Measurements from ENCODE around the gene TBXT. TPM values are rescaled to one million over a fixed set of nuclear protein-coding genes. Genes with fewer than 3 reads are reported as not detected.

TBXT gene
- total RNA-seq, 1 donor from 2014 or later: 0.24 TPM

- intact Hi-C loops (cut with micrococcal nuclease): no loop called here
- CTCF ChIA-PET: no interaction called here
- Mint-ChIP-seq H3K27me3 (no peaks in the 10 kb centered on the region), H3K27ac (no peak overlapping the region), H3K36me3 (ENCODE audit: low read depth) (no peaks in the 10 kb centered on the region), H3K9me3 (no peaks in the 10 kb centered on the region), H3K4me1 (peaks cover 16% of the 10 kb centered on the region), H3K4me3 (no peak overlapping the region)
- DNase-seq (no peak), ATAC-seq (ENCODE audit: low read depth) (no peak)
- TF ChIP-seq CTCF (IDR thresholded peaks at IDR 0.05): no peak
- POLR2A ChIA-PET: no interaction called here
Observed at GRCh38 chr6:166195860-166196238, 28.2 kb upstream of the TBXT start.

GRCh38 chr6:166194914-166195859 is 27.5 kb upstream of the TBXT start:
- TF ChIP-seq CTCF (IDR thresholded peaks at IDR 0.05): no peak
- Mint-ChIP-seq H3K27ac (no peak overlapping the region), H3K4me3 (no peak overlapping the region), H3K36me3 (ENCODE audit: low read depth) (no peaks in the 10 kb centered on the region), H3K27me3 (no peaks in the 10 kb centered on the region), H3K4me1 (peaks cover 10% of the 10 kb centered on the region), H3K9me3 (no peaks in the 10 kb centered on the region)
- ChIA-PET CTCF (no interaction called here), POLR2A (no interaction called here)
- no peak for DNase-seq
- intact Hi-C loops (cut with micrococcal nuclease): no loop called here
- ATAC-seq (ENCODE audit: low read depth): no peak

GRCh38 chr6:166192557-166192956 is 24.9 kb upstream of the TBXT start:
- peaks cover 10% of the 10 kb centered on the region for H3K4me1 Mint-ChIP-seq

GRCh38 chr6:166192136-166192535 is 24.5 kb upstream of the TBXT start:
- peaks cover 10% of the 10 kb centered on the region for H3K4me1 Mint-ChIP-seq
- no peak for DNase-seq

More at GRCh38 chr6:166192557-166192956, 24.9 kb upstream of the TBXT start:
- no peak overlapping the region for H3K4me3 Mint-ChIP-seq
- intact Hi-C loops (cut with micrococcal nuclease): no loop called here
- DNase-seq (no peak), ATAC-seq (ENCODE audit: low read depth) (no peak)
- ChIA-PET POLR2A (no interaction called here), CTCF (no interaction called here)
- peaks cover 2% of the 10 kb centered on the region for H3K27me3 Mint-ChIP-seq
- no peaks in the 10 kb centered on the region for H3K36me3 Mint-ChIP-seq (ENCODE audit: low read depth)
- H3K27ac Mint-ChIP-seq: no peak overlapping the region
- H3K9me3 Mint-ChIP-seq: no peaks in the 10 kb centered on the region
- no peak for TF ChIP-seq CTCF (IDR thresholded peaks at IDR 0.05)

More at GRCh38 chr6:166192136-166192535, 24.5 kb upstream of the TBXT start:
- intact Hi-C loops (cut with micrococcal nuclease): no loop called here
- Mint-ChIP-seq H3K9me3 (no peaks in the 10 kb centered on the region), H3K27ac (no peak overlapping the region), H3K36me3 (ENCODE audit: low read depth) (no peaks in the 10 kb centered on the region), H3K27me3 (peaks cover 2% of the 10 kb centered on the region), H3K4me3 (no peak overlapping the region)
- ATAC-seq (ENCODE audit: low read depth): no peak
- ChIA-PET CTCF (no interaction called here), POLR2A (no interaction called here)
- no peak for TF ChIP-seq CTCF (IDR thresholded peaks at IDR 0.05)

Measured in activated B cell treated with CpG ODN at 0.5 μM for 24 hours (primary cell).